Measurements from ENCODE around the gene DIP2C. TPM values are rescaled to one million over a fixed set of nuclear protein-coding genes. Genes with fewer than 3 reads are reported as not detected.

The DIP2C gene
- total RNA-seq, 3 donors from 2014 or later = 17.1 to 48.2 (median 20.3) TPM

GRCh38 chr10:506451-507354 is 182.8 kb downstream of the DIP2C start:
- TF ChIP-seq POLR2A (IDR thresholded peaks at IDR 0.05) = no peak
- TF ChIP-seq, protein P1, sequence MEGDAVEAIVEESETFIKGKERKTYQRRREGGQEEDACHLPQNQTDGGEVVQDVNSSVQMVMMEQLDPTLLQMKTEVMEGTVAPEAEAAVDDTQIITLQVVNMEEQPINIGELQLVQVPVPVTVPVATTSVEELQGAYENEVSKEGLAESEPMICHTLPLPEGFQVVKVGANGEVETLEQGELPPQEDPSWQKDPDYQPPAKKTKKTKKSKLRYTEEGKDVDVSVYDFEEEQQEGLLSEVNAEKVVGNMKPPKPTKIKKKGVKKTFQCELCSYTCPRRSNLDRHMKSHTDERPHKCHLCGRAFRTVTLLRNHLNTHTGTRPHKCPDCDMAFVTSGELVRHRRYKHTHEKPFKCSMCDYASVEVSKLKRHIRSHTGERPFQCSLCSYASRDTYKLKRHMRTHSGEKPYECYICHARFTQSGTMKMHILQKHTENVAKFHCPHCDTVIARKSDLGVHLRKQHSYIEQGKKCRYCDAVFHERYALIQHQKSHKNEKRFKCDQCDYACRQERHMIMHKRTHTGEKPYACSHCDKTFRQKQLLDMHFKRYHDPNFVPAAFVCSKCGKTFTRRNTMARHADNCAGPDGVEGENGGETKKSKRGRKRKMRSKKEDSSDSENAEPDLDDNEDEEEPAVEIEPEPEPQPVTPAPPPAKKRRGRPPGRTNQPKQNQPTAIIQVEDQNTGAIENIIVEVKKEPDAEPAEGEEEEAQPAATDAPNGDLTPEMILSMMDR (IDR thresholded peaks at IDR 0.05) = no peak
- TF ChIP-seq POLR2AphosphoS5 (IDR thresholded peaks at IDR 0.05) = no peak
- H3K36me3 ChIP-seq = no peaks in the 10 kb centered on the region
- H3K4me3 ChIP-seq = no peak overlapping the region
- DNase-seq (ENCODE audit: low spot score in 2 of 2) = no peak
- H3K4me1 ChIP-seq = peaks cover 0 to 5% of the 10 kb centered on the region in 2 donors
- no peaks in the 10 kb centered on the region for H3K27me3 ChIP-seq
- intact Hi-C loops (cut with DNase I; ENCODE audit: low total_unique reads) = loop anchor here (10.0 kb wide), 1 partner anchor 278 kb away; no protein-coding TSS in a partner anchor
- H3K9me3 ChIP-seq = no peaks in the 10 kb centered on the region
- no peak overlapping the region for H3K27ac ChIP-seq

DNA sequence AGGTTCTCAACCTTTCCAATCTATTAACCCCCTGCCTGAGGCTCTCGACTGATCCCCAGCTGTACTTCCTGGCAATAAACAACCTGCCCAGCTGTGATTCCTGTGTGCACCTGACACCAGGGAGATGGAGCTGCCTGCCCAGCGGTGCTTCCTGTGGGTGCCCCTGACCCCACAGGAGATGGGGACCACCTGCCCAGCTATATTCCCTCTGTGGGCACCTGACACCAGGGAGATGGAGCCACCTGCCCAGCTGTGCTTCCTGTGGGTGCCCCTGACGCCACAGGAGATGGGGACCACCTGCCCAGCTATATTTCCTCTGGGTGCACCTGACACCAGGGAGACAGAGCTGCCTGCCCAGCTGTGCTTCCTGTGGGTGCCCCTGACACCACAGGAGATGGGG is 184.0 kb downstream of the DIP2C start:
- Histone ChIP-seq H3K4me1 (peaks cover 0 to under 1% of the 10 kb centered on the region in 2 donors), H3K4me3 (no peak overlapping the region), H3K9me3 (no peaks in the 10 kb centered on the region), H3K36me3 (no peaks in the 10 kb centered on the region), H3K27me3 (no peaks in the 10 kb centered on the region), H3K27ac (no peak overlapping the region)
- intact Hi-C loops (cut with DNase I; ENCODE audit: low total_unique reads) = loop anchor here (10.0 kb wide), 1 partner anchor 279 kb away; no protein-coding TSS in a partner anchor
- TF ChIP-seq POLR2AphosphoS5 (IDR thresholded peaks at IDR 0.05) (no peak), POLR2A (IDR thresholded peaks at IDR 0.05) (no peak)
- TF ChIP-seq, protein P1 (IDR thresholded peaks at IDR 0.05) = no peak
- peak in 1 of 2 donors; percentile 27 for DNase-seq (ENCODE audit: low spot score in 2 of 2)

DNA sequence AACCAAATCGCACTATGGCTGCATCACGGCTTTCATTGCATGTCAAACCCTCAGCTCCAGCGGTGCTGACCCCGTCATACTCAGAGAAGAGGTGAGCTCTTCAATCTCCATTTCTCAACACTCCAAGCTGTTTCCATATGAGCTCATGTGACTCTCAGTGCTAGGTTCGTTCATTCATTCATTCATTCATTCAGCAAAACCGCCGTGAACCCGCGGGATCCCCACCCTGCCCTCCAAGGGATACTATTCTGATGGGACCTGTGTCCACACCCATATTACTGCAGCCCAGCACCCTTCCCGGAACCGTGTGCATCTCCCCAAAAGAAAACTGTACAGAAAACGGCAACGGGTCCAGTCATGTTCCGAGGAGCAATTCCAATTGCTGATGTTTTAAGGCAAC is 184.7 kb downstream of the DIP2C start:
- Histone ChIP-seq H3K27ac (no peak overlapping the region), H3K4me1 (no peaks in the 10 kb centered on the region)
- peak in 1 of 2 donors; percentile 22 for DNase-seq (ENCODE audit: low spot score in 2 of 2)

GRCh38 chr10:504121-504611 is 185.3 kb downstream of the DIP2C start:
- no peak overlapping the region for H3K4me3 ChIP-seq
- no peaks in the 10 kb centered on the region for H3K9me3 ChIP-seq
- intact Hi-C loops (cut with DNase I; ENCODE audit: low total_unique reads) = loop anchor here (10.0 kb wide), 1 partner anchor 281 kb away; no protein-coding TSS in a partner anchor
- H3K27me3 ChIP-seq = no peaks in the 10 kb centered on the region
- no peaks in the 10 kb centered on the region for H3K36me3 ChIP-seq
- no peak overlapping the region for H3K27ac ChIP-seq
- DNase-seq (ENCODE audit: low spot score in 2 of 2) = peak in 1 of 2 donors; percentile 19
- H3K4me1 ChIP-seq = no peaks in the 10 kb centered on the region
- no peak for TF ChIP-seq POLR2A (IDR thresholded peaks at IDR 0.05)
- TF ChIP-seq, protein P1 (IDR thresholded peaks at IDR 0.05) = no peak
- no peak for TF ChIP-seq POLR2AphosphoS5 (IDR thresholded peaks at IDR 0.05)

More for the DNA sequence above, 184.7 kb downstream of the DIP2C start:
- H3K9me3 ChIP-seq = no peaks in the 10 kb centered on the region
- intact Hi-C loops (cut with DNase I; ENCODE audit: low total_unique reads) = loop anchor here (10.0 kb wide), 1 partner anchor 280 kb away; no protein-coding TSS in a partner anchor
- no peaks in the 10 kb centered on the region for H3K36me3 ChIP-seq
- TF ChIP-seq POLR2AphosphoS5 (IDR thresholded peaks at IDR 0.05) = no peak
- TF ChIP-seq, protein P1 (IDR thresholded peaks at IDR 0.05) = no peak
- no peak for TF ChIP-seq POLR2A (IDR thresholded peaks at IDR 0.05)
- no peak overlapping the region for H3K4me3 ChIP-seq
- no peaks in the 10 kb centered on the region for H3K27me3 ChIP-seq

GRCh38 chr10:501596-501995 is 187.9 kb downstream of the DIP2C start:
- no peak for TF ChIP-seq POLR2AphosphoS5 (IDR thresholded peaks at IDR 0.05)
- no peak for TF ChIP-seq POLR2A (IDR thresholded peaks at IDR 0.05)
- TF ChIP-seq, protein P1 (IDR thresholded peaks at IDR 0.05) = no peak
- intact Hi-C loops (cut with DNase I; ENCODE audit: low total_unique reads) = loop anchor here (10.0 kb wide), 1 partner anchor 283 kb away; no protein-coding TSS in a partner anchor
- no peaks in the 10 kb centered on the region for H3K9me3 ChIP-seq
- no peak overlapping the region for H3K27ac ChIP-seq
- DNase-seq (ENCODE audit: low spot score in 2 of 2) = no peak
- no peaks in the 10 kb centered on the region for H3K36me3 ChIP-seq
- H3K27me3 ChIP-seq = no peaks in the 10 kb centered on the region
- no peaks in the 10 kb centered on the region for H3K4me1 ChIP-seq
- H3K4me3 ChIP-seq = no peak overlapping the region
